Measurements from ENCODE around the gene GSTA3.
"Not testable (repeated sequence)": the region's sequence is repeated elsewhere in the genome, so short reads cannot be mapped to it uniquely, and the experiment has no call there.

Gene GSTA3

DNA sequence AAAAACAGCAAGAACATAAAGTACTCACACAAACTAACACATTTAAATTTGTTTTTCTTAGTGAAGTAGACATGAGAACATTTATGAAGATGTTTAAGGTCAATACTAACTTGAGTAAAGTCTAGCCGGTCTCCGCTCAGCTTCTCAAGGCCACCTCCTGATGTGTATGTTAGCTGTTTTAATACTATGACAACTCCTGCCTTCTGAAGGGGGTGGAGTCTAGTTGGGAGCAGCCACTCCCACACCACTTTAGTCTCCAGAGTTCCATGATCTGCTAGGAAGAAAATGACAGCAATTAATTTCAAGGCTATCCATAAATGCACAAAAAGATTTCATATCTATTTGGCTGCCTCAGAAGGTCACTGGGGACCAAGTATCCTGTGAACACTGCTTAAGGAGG, at the start of gene GSTA3:
TSS of gene GSTA3 (minus strand) at position 168 of the 400 bp plus-strand sequence. CDS start 3,864 bp downstream, outside the sequence.
- DNase-seq: no peak

DNA sequence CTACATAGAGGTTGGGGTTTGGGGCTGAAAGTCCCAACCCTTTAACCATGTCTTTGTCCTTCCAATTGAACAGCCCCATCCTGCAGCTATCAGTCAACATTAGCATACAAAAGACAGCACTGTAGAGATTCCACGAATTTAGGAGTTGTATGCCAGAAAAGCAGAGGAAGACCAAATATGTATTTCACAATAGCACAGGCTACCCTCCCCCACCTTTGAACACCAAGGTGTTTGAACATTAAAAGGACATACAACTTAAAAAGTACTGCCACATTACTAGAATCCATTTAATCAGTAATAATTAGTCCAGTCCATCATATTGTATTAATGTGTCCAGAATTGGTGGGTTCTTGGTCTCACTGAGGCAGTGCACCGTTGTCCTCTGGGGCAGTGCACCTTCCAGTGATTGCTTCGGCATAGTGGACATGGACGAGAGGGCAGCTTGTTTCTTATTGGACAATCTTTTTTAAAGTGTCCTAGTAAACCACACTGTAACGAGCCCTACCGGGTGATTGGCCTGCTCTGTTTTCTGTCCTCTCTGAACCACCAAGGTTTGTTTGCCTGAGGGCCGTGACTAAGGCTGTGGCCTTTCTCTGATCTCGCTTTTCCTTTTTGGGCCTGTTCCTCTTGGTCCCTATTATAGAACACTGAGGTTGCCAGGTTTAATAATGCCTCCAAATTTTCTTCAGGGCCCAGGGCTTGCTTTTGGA, 49.2 kb upstream of the GSTA3 start:
- no peak for DNase-seq

DNA sequence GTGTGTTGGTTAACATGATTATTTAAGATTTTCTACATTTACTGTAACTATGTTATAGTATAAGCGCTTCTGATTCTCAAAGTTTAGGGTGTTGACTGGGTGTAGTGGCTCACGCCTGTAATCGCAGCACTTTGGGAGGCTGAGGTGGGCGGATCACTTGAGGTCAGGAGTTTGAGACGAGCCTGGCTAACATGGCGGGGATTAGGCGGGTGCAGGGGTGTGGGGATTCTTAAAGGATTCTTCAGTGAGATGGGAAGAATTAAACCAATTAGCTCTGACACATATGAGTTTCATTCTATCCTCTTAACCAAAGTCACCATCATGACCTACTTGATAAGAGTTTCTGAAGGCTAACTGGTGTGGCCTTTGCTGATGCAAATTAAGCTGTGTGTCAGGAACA, 46.4 kb upstream of the GSTA3 start:
- no peak for DNase-seq

DNA sequence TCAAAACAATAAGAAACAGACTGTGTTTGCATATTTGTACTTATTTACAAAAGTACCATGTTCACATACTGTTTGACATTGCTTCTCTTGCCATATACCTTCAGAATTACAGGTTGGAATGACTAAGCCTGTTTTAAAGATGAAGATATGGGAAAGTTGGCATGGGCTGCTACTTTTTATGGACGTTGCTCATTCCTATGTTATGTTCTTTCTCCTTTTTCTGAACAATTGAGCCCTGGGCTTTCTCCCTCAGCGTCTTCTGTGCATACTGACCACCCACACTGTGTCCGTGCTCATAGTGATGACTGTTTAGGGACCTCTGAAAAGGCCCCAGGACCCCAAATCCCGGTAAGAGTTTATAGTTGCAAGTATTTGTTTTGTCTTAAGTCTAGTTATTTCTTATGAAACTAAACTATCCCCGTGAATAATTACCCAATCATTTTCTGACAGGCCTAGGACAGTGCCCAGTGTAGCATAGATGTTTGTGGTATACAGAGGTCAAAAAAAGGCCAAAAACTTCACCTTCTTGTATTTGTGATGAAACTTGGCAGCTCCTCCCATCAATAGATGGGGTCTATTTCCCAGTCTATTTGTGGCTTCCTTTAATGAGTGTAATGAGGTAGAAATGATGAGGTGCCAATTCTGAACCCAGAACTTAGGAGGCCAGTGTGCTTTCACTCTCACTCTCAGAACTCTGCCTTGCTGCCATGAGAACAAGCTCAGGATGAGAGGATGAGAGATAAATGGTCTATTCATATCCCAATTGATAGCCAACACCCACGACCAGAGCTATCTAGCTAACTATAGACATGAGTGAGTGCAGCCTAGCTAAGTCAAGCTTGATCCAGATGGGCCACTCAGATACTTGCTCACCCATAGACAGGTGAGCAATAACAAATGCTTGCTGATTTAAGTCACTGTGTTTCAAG, 44.7 kb upstream of the GSTA3 start:
- peak; percentile 33 for DNase-seq

DNA sequence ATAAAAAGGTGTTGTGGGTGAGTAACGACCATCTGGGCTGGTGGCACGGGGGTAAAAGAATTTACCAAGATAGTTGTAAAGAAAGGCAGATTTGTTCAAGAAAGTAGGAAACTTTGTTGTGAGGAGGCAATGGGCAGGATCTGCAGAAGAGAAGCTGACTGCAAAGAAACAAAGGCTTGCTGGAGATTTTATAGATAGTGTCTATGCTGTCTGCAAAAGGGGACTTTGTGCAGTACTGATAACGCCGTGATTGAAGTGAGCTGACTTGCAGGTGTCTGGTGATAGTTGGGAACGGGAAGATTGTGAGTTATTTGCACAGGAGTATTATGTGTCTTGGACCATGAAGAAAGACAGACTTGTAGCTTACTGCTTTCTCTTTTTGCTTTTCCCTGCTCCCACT, 36.8 kb upstream of the GSTA3 start:
- DNase-seq: no peak

DNA sequence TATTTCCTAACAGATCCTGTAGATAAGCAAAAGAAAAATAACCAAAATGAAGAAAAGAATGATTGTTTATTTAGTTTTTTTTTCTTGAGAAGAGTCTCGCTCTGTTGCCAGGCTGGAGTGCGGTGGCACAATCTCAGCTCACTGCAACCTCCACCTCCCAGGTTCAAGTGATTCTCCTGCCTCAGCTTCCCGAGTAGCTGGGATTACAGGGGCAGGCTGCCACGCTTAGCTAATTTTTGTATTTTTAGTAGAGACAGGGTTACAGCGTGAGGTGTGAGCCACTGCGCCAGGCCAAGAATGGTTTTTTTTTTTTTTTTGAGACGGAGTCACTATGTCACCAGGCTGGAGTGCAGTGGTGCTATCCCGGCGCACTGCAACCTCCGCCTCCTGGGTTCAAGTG, 33.3 kb upstream of the GSTA3 start:
- not testable (repeated sequence) for DNase-seq

DNA sequence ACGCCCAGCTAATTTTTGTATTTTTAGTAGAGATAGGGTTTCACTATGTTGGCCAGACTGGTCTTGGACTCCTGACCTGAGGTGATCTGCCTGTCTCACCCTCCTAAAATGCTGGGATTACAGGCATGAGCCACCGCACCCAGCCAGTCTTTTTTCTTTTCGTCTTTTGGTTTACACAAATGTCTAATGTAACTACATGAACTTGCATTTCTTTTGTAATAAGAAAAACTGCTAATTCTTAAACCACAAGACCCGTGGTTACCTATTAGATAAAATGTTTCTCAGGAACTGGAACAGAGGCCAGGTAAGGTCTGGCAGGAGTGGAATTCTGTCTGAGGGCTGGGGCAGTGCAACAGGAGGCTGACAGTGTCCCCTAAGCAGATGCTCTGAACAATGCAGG, 32.7 kb upstream of the GSTA3 start:
- DNase-seq: no peak

DNA sequence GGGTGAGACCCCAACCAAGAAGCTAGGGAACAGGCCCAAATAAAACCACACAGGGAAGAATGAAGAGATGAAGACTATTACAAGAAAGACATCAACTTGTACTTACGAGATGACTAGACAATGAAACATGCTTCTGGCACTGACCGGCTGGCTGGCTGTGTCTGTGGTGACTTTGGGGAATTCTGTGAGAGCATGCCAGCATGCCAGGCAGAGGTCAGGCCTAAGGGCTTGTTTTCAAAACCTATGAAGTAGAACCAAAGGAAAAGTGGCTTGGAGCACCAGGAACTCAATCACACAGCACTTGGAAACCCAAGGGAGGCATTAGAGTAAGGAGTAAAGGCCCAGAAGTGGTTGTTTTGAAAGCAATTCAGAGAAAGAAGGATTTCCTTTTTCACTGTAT, 28.4 kb upstream of the GSTA3 start:
- DNase-seq: no peak

DNA sequence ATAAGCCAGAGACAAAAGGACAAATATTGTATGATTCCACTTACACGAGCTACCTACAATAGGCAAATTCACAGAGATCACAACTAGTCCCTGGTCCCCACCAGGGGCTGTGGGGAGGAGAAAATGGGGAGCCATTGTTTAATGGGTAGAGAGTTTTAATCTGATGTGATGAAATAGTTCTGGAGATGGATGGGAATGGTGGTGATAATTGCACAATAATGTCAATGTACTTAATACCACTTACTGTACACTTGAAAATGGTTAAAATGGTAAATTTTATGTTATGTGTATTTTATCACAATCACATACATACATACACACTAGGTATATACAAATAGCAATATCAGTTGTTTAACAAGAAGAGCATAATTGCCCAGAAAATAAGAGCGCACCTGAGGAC, 24.3 kb upstream of the GSTA3 start:
- DNase-seq: no peak

DNA sequence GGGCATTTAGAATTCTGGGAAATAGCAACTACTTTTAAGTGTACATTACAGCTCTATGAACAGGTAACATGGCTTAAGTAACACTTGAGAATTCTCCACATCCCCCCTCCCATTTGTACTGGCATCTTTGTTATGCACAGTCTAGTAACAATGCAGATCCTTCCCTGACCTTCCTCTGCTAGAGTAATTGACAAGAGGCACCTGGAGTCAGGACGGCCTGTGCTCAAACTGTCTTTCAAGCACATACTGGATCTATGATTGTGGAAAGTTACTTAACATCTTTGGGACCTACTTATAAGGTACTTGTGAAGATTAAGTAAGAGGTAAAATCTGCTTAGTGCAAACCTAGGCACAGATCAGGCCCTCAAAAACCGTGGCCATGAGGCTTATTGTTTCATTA, 21.9 kb upstream of the GSTA3 start:
- no peak for DNase-seq

DNA sequence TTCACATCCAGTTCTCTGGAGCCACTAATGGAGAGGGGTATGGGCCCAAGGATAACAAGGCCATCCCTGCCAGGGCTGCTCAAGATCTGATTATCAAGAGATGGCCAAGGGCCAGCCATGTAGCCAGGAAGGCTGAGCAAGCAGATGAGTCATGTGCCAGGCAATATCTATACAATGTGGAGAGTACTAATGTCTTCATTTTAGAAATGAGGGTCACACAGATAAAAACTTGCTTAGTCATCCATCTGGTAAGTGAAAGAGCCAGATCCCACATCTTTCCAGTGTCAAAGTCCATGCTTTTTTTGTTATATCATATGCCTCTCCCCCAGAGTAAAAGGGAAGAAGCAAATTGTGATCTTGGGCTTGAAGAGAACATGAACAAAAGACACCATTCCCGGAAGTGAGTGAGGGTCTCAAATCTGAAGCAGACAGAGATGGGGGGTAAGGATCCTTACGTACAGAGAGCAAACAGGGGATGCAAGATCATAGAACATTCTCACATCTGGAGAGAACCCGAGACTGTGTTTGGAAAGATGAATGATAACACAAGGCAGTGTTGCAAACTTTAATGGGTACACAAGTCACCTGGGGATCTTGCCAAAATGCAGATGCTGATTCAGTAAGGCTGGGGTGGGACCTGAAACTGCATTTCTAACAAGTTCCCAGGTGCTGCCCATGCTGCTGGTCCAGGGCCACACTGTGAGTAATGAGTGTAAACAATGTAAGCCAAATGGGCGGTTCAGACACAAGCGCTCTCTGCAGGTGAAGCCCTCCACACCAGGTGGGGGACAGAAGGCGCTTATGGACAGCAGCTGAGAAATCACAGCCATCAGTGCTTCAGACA, 20.0 kb upstream of the GSTA3 start:
- DNase-seq: peak; percentile 73

DNA sequence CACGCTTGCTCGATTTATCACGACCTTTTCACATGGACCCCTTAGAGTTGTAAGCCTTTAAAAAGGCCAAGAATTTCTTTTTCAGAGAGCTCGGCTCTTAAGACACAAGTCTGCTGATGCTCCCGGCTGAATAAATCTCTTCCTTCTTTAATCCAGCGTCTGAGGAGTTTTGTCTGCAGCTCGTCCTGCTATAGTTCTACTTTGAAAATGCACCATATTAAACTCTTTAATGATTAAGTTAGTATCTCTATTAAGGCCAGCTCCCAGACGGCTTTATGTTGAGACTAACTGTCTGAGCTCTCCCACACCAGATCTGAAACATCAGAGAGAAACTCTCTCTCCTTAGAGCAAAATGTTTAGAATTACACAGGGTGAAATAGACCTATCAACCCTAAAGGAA, 18.0 kb upstream of the GSTA3 start:
- no peak for DNase-seq

DNA sequence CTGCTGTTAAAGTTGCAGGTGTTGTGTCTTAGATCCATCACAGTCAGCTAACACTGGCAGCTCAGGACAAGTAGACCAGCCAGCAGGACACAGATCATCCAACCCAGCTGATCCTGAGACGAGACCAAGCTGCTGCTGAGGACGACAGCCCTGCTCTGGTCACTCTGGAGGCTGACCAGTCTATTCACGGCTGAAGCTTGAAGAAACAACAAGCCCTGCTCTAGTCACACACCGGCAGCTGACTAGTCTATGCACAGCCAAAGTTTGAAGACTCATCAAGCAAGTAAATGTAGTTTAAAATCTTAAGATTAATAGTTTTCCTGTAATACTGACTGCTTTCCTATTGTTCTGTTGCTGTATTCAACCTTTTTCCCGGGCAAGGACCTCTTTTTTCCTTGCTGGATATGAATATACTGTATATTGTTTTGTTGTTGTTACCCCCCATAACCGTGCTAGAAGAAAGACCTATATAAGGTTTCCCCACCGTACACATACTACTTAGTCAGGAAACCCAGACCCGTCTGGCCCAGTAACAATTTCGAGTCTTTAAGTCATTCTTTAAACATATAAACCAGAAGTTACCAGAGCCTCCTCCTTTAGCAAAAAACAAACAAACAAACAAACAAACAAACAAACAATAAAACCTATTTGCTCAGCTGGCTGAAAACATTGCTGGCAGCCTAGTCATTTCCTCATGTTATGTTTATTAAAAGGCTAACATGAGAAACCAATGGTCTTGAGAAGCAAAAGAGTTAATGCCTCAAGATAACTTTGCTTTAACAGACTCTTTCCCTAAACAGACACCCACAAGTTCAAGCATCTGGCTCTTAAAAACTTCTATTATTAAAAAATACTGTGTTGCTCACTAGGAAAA, 16.7 kb upstream of the GSTA3 start:
- DNase-seq: no peak

DNA sequence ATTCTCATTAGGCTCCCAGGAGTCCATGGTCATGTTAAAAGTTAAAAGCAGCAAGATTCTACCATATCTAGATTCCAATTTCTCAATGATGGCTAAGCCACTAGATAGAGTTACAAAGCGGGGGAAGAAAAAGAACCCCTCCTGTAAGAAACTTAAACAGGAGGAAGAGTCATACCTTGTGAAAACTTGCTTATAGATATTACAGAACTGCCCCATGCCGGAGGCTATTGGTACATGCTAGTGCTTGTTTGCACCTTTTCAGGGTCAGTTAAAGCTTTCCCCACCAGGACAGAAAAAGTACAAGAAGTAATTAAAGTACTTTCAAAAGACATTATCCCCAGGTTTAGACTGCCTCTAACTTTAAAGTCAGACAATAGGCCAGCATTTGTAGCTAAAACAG, 15.5 kb upstream of the GSTA3 start:
- no peak for DNase-seq

DNA sequence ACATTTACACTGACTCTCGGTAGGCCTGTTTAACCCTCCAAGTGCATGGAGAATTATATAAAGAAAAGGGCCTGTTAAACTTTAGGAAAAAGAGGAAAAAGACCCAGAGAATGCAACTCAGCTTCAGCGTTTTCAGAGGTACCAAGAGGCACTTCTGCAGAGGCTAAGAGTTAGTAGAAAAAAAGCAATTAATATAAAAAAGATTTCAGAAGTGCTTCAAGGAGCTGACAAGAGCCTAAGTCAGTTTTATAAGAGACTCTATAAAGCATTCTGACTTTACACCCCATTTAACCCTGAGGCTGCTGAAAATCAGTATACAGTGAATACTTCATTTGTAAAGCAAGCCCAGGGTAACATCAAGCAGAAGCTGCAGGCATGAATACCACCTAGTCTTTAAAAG, 14.2 kb upstream of the GSTA3 start:
- DNase-seq: not testable (repeated sequence)

DNA sequence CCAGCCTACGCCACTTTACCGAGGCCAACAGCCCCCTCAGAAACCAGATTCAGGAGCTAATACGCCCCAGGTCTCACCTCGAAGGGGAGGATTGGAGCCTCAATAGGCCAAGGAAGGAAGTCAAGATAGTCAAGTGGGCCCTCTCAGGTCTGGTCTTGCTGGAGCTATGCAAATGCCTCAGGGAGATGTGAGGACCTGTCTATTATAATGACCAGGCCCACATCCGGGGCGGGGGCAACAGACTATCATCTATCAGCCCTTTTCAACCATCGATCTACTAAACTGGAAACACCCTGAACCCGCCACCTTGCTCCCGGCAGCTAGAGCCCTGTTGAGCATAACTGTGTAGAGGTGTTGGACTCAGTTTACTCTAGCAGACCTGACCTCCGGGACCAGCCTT, 12.7 kb upstream of the GSTA3 start:
- no peak for DNase-seq

DNA sequence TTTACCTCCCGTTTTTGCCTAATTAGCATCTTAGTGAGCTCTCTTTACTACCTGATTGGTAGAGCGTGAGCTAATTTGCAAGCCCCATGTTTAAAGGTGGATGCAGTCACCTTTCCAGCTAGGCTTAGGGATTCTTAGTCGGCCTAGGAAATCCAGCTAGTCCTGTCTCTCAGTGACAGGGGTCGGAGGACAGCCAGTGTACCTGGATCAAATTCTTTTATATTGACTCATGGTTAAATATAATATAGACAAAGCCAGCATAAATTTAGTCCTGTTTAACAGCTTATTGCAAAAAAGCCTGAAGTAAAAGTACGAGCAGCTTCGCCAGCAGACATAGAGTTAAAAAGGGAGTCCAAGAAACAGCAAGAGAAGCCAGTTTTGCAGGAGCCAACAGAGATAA, 12.2 kb upstream of the GSTA3 start:
- DNase-seq: no peak

DNA sequence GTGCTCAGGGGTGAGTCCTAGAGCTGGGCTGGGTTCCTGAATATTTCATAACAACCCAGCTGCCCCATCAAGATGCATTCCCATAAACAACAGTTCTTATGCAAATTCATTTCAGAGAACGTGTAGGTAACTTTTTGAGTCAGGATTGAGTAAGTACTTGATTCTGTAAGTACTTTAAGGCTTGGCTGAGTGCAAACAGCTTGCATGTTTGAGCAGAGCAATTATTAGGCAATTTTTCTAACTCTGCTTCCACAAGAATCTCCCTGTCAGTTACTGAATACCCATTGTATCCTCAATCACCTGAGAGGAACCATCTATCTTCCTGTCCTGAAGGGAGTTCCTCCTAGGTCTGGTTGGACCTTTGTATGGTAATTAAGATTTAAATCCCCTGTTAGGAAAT, 10.0 kb upstream of the GSTA3 start:
- DNase-seq: not testable (repeated sequence)

DNA sequence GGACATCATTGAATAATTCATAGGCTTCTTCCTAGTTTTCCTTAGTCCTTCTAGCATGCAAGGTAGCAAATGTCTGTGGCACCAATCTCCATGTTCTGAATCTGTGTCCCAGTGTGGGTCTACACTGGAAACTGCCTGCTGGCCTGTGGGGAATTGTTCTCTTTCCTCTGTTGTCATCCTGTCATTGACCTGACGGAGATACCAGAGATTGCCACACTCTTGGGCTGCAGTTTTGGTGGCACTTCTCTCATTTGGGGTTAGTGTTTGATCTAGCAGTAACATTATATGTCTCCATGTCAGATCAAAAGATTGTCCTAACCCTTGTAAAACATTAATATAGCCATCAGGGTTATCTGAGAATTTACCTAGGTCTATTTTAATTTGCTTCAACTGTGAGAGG, 9.3 kb upstream of the GSTA3 start:
- DNase-seq: not testable (repeated sequence)

DNA sequence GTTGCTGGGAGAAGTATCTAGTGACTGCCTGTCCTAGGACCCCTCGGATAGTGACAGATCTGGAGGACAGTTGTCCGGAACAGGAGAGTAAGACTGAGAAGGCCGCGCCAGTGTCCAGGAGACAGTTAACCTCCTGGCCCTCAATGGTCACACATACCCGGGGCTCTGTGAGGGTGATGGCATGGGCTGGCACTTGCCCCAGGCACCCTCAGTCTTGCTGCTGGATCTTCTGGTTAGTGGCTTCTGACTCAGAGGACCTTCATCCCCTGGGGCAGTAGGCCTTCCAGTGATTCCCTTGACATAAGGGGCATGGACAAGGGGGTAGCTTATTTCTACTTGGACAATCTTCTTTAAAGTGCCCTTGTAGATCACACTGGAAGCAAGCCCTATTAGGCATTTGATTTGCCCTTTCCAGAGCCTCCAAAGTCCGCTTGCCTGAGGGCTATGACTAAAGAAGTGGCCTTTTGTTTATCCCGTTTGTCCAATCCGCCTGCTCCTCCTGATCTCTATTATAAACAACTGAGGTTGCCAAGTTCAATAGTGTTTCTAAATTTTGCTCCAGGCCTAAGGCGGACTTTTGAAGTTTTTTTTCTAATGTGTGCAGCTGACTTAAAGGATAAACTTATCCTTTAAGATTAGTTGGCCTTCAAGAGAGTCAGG, 8.7 kb upstream of the GSTA3 start:
- DNase-seq: not testable (repeated sequence)

DNA sequence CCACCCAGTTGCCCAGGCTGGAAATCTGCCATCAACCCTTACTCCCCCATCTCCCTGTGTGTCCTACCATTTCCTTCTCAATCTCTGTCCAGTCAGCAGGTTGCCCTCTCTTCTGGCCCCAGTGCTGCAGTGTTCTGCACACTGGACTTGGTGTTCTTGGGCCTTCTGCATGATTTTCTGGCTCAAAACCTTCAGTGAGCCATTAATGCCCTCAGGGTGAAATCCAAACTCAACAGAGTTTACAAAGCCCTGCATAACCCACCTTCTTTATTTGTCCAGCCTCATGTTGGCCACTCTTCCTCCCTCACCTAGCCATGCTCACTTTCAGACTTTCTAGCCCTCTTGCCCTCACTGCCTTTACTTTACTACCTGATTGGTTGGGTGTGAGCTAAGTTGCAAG, 5.0 kb upstream of the GSTA3 start:
- DNase-seq: no peak

DNA sequence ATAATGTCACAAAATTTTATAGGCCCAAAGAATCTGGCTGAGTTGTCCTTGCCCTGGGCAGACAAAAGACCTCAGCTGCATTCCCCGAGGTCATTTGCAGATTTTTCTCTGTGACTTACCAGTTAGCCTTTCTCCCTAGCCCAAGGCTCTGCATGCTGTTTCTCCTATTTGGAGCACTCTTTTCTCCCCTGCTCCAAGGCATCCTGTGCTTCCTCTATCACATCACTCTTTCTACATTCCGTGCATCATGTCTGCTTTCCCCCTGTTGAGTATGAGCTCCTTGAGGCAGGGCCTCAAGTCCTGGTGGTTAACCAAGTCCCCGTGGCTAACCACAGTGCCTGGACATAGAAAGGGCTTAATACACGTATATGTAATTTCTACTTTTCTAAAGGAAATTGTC, 593 bp upstream of the GSTA3 start:
- DNase-seq: no peak

Data from DMS53 (cell line).